NCI-H2196 (cell line): ENCODE data around the gene G6PC1.
"Not testable (repeated sequence)": the region's sequence is repeated elsewhere in the genome, so short reads cannot be mapped to it uniquely, and the experiment has no call there.

ENCODE experiments used
- DNase-seq: peaks from one replicate; lab custom pipeline; 2025; ENCODE audit not compliant: unreplicated experiment; lab: John Stamatoyannopoulos, UW

The G6PC1 gene

DNA sequence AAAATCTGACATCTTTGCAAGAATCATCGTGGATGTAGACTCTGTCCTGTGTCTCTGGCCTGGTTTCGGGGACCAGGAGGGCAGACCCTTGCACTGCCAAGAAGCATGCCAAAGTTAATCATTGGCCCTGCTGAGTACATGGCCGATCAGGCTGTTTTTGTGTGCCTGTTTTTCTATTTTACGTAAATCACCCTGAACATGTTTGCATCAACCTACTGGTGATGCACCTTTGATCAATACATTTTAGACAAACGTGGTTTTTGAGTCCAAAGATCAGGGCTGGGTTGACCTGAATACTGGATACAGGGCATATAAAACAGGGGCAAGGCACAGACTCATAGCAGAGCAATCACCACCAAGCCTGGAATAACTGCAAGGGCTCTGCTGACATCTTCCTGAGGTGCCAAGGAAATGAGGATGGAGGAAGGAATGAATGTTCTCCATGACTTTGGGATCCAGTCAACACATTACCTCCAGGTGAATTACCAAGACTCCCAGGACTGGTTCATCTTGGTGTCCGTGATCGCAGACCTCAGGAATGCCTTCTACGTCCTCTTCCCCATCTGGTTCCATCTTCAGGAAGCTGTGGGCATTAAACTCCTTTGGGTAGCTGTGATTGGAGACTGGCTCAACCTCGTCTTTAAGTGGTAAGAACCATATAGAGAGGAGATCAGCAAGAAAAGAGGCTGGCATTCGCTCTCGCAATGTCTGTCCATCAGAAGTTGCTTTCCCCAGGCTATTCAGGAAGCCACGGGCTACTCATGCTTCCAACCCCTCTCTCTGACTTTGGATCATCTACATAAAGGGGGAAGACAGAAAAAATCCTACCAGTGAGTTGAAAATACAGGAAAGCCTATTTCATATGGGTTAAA is at the start of gene G6PC1:
TSS of gene G6PC1 (plus strand) at position 340 of the 872 bp plus-strand sequence. CDS start at position 418, 78 bp downstream.
- DNase-seq = no peak

DNA sequence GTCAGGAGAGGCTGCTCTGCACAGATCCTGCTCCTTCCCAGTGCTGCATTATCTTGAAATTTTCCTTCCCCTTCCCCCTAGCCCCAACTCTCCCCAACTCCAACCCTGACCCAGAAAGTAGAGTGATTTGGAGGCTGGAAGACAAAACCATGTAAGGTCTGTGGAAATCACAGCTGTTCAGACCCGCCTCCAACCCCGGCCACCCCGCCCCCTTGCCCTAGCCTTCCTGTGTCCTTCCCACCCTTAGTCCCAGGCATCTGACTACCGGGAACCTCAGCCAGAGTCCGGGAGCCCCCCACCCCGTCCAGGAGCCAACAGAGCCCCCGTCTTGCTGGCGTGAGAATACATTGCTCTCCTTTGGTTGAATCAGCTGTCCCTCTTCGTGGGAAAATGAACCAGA is 49.6 kb upstream of the G6PC1 start, which contains the start of gene AOC3:
TSS of gene AOC3 (plus strand) at position 246 of the 400 bp plus-strand sequence. CDS start at position 391, 145 bp downstream.
- DNase-seq = no peak

DNA sequence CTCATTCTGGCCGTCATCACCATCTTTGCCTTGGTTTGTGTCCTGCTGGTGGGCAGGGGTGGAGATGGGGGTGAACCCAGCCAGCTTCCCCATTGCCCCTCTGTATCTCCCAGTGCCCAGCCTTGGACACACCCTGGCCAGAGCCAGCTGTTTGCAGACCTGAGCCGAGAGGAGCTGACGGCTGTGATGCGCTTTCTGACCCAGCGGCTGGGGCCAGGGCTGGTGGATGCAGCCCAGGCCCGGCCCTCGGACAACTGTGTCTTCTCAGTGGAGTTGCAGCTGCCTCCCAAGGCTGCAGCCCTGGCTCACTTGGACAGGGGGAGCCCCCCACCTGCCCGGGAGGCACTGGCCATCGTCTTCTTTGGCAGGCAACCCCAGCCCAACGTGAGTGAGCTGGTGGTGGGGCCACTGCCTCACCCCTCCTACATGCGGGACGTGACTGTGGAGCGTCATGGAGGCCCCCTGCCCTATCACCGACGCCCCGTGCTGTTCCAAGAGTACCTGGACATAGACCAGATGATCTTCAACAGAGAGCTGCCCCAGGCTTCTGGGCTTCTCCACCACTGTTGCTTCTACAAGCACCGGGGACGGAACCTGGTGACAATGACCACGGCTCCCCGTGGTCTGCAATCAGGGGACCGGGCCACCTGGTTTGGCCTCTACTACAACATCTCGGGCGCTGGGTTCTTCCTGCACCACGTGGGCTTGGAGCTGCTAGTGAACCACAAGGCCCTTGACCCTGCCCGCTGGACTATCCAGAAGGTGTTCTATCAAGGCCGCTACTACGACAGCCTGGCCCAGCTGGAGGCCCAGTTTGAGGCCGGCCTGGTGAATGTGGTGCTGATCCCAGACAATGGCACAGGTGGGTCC is 49.0 kb upstream of the G6PC1 start:
- DNase-seq = not testable (repeated sequence)

DNA sequence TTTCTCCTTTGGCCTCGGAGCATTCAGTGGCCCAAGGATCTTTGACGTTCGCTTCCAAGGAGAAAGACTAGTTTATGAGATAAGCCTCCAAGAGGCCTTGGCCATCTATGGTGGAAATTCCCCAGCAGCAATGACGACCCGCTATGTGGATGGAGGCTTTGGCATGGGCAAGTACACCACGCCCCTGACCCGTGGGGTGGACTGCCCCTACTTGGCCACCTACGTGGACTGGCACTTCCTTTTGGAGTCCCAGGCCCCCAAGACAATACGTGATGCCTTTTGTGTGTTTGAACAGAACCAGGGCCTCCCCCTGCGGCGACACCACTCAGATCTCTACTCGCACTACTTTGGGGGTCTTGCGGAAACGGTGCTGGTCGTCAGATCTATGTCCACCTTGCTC is 48.2 kb upstream of the G6PC1 start:
- no peak for DNase-seq

DNA sequence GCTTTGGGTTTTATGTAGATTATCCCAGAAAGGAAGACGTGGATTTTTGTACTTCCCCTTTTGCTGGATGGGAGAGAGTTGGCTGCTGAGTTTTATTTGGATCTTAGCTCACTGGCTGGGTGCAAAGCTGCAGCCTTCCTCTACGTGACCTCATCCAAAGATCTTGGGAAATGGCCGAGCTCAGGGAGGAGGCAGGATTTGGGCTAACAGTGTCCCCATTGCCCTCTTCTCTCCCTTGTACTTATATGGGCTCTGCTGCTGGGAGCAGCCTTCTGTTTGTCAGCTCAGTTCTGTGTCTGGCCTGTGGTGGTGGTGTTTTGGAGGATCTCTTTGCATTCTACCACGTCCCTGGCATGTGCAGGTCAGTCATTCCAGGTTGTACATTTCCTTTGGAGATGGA is 47.6 kb upstream of the G6PC1 start:
- no peak for DNase-seq

DNA sequence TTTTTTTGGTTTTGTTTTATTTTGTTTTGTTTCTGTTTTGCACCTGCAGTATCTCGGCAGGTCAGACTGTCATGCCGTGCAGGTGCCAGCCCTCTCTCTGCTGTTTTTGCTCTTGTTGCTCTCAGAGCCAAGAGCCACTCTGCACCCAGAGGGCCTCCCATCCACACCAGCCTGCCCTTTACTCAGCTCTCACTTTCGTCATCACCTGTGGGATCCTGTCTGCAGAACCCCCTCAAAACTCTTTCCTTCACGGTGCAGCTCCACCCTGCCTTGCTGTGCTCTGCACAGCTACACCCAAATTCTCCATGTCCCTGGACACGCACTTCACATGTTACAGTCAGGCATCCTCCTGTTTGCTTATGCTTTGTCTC is 47.0 kb upstream of the G6PC1 start:
- no peak for DNase-seq

DNA sequence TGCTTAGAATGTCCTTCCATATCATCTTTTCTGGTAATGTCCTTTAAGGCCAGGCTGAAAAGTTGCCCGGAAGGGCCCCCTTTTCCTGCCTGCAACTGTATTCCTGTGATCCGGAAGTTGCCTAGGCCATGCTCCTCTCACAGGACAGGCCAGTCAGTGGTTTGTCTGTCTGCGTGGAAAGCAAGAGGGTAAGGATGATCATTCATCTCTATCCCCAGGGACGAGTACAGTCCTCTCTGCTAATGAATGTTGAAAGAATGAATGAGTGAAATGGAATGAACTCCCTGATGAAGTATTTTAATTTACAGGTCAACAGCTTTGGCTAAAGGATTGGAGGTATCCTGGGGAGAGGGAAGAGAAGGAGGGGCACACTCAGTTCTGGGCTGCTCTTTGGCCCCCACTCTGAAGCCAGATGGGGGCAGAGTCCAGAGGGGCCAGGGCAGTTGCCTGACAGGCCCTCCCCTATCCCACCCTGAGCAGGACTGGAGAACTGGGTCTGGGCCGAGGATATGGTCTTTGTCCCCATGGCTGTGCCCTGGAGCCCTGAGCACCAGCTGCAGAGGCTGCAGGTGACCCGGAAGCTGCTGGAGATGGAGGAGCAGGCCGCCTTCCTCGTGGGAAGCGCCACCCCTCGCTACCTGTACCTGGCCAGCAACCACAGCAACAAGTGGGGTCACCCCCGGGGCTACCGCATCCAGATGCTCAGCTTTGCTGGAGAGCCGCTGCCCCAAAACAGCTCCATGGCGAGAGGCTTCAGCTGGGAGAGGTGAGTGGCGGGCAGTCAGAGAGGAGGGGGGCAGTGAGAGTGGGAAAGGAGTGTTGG is 46.4 kb upstream of the G6PC1 start:
- DNase-seq = no peak

DNA sequence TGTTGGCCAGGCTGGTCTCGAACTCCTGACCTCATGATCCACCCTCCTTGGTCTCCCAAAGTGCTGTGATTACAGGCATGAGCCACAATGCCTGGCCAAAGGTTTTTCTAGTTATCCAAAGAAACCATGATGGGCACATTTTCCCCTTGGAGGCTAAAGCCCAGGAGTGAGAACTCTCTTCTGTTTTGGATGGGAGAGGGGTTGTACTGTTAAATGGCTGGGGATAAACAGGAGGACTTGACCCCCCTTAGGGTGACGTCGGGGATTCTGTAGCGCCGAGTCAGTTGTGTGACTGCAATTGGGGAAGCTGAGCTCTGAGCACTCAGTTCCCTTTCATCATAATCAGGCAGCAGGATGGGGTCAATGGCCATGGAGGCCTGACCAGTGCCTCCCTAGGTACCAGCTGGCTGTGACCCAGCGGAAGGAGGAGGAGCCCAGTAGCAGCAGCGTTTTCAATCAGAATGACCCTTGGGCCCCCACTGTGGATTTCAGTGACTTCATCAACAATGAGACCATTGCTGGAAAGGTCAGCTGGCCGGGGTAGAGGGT is 45.5 kb upstream of the G6PC1 start:
- no peak for DNase-seq

DNA sequence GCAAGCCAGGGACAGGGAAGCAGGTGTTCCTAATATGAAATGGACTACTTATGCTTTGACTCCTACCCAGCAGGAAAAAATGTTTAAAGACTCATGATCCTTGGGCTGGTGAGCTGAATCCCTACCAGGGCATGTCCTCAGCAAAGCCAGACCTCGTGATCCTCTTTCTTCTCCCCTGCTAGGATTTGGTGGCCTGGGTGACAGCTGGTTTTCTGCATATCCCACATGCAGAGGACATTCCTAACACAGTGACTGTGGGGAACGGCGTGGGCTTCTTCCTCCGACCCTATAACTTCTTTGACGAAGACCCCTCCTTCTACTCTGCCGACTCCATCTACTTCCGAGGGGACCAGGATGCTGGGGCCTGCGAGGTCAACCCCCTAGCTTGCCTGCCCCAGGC is 44.5 kb upstream of the G6PC1 start:
- not testable (repeated sequence) for DNase-seq

DNA sequence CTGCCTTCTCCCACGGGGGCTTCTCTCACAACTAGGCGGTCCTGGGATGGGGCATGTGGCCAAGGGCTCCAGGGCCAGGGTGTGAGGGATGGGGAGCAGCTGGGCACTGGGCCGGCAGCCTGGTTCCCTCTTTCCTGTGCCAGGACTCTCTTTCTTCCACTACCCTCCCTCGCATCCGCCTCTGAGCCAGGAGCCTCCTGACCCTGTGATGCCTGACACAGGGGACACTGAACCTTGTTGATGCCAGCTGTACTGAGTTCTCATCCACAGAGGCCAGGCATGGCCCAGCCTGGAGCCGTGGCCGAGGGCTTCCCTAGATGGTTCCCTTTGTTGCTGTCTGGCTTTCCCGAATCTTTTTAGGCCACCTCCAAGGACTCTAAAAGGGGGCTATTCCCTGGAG is 44.1 kb upstream of the G6PC1 start:
- DNase-seq = not testable (repeated sequence)

DNA sequence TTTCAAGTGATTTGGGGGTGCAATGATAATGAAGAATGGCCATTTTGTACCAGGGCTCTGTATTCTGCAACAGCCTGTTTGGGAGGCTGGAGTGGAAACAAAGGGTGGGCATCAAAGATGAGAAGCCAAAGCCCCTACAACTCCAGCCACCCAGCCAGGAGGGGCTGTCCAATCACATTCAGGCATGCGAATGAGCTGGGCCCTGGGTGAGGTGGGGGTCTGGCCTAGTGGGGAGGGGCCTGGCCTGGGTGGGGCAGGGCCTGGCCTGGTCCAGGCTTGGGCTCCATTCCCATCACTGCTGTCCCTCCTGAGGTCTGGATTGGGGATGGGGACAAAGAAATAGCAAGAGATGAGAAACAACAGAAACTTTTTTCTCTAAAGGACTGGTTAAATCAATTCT is 43.2 kb upstream of the G6PC1 start:
- DNase-seq = no peak

DNA sequence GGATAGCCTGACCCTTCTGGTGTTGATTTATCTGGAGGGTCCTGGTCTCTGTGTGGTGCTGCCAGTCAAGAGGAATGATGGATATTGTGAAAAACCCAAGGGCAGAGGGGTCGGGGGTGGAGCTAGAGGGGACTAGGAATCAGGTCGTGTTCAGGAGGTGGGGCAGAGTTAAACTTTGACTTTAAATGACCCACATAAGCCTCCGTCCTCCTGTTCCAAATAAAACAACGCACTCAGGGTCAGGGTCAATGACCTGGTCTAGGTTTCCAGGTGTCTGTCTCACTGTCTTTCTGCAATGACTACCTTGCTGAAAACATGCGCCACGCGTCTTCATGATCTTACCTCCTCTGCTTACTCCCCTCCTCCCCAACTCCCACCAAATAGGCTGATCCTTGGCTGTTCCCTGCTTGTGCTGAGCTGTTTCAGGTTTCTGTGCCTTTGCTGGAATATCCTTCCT is 34.9 kb upstream of the G6PC1 start:
- DNase-seq = no peak

DNA sequence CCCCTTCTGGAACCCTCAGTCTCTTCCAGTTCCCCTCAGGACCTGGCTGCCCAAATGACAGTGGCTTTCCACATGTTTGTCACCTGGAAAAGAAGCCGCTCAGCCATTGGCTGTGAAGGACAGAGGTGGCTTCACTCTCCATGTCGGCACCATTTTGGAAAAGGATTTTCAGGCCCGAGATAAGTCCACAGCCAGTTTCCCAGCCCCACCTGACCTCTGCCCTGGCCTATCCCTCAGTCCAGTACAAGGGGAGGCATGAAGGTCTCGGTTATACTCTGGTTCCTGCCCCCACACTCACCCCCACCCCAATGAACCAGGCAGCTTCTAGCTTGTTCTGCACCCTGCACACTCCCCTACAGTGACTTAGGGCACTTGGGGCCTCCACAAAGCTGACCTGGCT is 34.4 kb upstream of the G6PC1 start:
- DNase-seq = no peak

DNA sequence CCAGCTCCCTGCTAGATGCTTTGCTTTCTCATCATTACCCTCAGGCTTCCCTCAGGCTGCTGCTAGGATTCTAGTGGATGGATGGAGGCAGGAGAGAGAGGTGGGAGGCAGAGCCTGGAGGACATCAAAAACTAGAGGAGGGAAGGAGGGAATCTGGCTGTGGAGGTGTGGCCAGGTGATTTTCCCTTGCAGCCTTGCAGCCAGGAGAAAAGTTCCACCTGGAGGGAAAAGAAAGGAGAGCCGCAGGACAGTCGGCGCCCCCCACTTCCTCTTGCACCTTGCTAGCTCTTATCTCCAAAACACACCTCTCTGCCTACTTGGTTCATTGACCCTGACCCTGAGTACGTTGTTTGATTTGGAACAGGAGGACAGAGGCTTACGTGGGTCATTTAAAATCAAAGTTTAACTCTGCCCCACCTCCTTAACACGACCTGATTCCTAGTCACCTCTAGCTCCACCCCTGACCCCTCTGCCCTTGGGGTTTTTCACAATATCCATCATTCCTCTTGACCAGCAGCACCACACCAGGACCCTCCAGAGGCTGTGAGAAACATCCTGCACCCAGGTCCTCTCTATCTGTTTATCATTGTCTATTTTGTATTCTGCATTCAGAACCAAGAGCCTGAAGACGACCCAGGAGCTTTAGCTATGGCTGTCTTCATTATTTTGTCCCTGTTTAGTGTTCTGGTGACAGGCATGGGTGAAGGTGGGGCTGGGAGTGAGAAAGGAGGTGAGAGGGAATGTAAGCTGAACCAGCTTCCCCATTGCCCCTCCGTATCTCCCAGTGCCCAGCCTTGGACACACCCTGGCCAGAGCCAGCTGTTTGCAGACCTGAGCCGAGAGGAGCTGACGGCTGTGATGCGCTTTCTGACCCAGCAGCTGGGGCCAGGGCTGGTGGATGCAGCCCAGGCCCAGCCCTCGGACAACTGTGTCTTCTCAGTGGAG is 33.7 kb upstream of the G6PC1 start:
- no peak for DNase-seq

DNA sequence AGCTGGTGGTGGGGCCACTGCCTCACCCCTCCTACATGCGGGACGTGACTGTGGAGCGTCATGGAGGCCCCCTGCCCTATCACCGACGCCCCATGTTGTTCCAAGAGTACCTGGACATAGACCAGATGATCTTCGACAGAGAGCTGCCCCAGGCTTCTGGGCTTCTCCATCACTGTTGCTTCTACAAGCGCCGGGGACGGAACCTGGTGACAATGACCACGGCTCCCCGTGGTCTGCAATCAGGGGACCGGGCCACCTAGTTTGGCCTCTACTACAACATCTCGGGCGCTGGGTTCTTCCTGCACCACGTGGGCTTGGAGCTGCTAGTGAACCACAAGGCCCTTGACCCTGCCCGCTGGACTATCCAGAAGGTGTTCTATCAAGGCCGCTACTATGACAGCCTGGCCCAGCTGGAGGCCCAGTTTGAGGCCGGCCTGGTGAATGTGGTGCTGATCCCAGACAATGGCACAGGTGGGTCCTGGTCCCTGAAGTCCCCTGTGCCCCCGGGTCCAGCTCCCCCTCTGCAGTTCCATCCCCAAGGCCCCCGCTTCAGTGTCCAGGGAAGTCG is 32.8 kb upstream of the G6PC1 start:
- DNase-seq = not testable (repeated sequence)

DNA sequence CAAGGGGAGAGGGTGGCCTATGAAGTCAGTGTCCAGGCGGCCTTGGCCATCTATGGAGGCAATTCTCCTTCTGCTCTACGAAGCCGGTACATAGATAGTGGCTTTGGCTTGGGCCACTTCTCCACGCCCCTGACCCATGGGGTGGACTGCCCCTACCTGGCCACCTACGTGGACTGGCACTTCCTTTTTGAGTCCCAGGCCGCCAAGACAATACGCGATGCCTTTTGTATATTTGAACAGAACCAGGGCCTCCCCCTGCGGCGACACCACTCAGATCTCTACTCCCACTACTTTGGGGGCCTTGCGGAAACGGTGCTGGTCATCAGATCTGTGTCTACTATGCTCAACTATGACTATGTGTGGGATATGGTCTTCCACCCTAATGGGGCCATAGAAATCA is 32.3 kb upstream of the G6PC1 start:
- DNase-seq = no peak

DNA sequence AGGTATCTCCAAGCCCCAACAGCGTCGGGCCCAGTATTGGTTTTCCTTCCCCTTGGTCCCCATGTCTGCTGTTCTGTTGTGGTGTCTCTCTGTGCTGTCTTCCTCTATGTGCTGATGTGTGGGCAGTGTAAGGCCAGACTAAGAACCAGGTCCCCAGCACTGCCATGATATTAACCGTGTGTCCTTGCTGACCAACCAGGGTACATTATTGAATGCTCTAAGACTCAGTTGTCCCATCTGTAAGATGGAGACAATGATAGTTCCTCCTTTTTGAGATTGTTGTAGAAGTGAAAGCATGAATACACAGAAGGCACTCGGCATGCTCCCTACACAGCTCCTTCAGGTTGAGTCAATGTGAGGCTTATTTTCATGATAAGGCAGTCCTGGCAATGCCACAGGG is 29.0 kb upstream of the G6PC1 start:
- DNase-seq = no peak

DNA sequence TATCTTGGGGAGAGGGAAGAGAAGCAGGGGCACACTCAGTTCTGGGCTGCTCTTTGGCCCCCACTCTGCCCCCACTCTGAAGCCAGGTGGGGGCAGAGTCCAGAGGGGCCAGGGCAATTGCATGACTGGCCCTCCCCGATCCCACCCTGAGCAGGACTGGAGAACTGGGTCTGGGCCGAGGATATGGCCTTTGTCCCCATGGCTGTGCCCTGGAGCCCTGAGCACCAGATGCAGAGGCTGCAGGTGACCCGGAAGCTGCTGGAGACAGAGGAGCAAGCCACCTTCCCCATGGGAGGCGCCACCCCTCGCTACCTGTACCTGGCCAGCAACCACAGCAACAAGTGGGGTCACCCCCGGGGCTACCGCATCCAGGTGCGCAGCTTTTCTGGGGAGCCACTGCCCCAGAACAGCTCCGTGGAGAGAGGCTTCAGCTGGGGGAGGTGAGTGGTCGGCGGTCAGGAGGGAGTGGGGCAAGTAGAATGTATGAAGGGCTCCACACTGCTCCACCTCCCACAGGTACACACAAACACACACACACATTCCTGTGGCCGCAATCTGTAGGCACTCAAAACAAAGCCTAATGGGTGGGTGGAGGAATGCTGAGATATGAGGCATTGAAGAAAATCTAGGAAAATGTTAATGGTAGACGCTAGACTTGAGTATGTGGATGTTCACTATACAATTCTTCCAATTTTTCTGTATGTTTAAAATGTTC is 28.2 kb upstream of the G6PC1 start:
- DNase-seq = no peak

DNA sequence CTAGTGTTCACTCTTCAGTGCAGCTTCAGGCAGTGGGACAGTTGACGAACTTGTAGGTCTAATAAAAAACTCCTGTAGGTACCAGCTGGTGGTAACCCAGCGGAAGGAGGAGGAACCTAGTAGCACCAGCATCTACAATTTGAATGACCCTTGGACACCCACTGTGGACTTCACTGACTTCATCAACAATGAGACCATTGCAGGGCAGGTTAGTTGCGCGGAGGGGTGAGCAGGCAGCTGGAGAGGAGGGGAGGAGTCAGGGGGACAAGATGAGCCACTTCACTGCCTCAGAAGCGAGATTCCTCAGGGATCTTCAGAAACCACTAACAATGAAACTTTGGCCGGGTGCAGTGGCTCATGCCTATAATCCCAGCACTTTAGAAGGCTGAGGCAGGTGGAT is 27.3 kb upstream of the G6PC1 start:
- DNase-seq = no peak
